ENCODE results near the gene ZNF775. TPM values are rescaled to one million over a fixed set of nuclear protein-coding genes. Genes with fewer than 3 reads are reported as not detected.

Gene ZNF775
- total and polyA plus RNA-seq, 12 donors, result 1.9 to 4.7 (median 2.9) TPM

- WGBS, 2 donors, result 0 to 1% methylated on average over 58 of the region's 58 CpGs
- H3K36me3 ChIP-seq, result peaks cover 0 to 45% (median 28%) of the 10 kb centered on the region in 9 donors
- peak overlapping the region; percentile 90 to 100 (median 98) for H3K27ac ChIP-seq
- ATAC-seq (peak; percentile 65 to 87 (median 81)), DNase-seq (peak; percentile 81 to 85)
- peak overlapping the region; percentile 74 to 99 (median 97) for H3K4me3 ChIP-seq
- peaks cover 16 to 57% (median 36%) of the 10 kb centered on the region in 9 donors for H3K4me1 ChIP-seq
- no peaks in the 10 kb centered on the region for H3K9me3 ChIP-seq
- no peaks in the 10 kb centered on the region for H3K27me3 ChIP-seq
- TF ChIP-seq CTCF (IDR thresholded peaks at IDR 0.05), result no peak
- intact Hi-C loops (cut with DNase I), result loop anchor here in 6 of 10 donors (1.0 to 10.0 kb wide), 3 partner anchors 36 to 386 kb away; a partner anchor contains a TSS
Observed at GRCh38 chr7:150368884-150369747, 10.0 kb upstream of the ZNF775 start.

GRCh38 chr7:150369748-150370501 is 9.2 kb upstream of the ZNF775 start:
- no peak for TF ChIP-seq CTCF (IDR thresholded peaks at IDR 0.05)
- Histone ChIP-seq H3K36me3 (peaks cover 0 to 53% (median 28%) of the 10 kb centered on the region in 9 donors), H3K4me3 (peak overlapping the region; percentile 74 to 99 (median 97)), H3K27me3 (no peaks in the 10 kb centered on the region), H3K4me1 (peaks cover 16 to 57% (median 38%) of the 10 kb centered on the region in 9 donors), H3K9me3 (no peaks in the 10 kb centered on the region), H3K27ac (peak overlapping the region; percentile 90 to 100 (median 98))
- ATAC-seq, result peak in 3 of 8 donors; percentile 2 to 6 (median 5)
- no peak for DNase-seq
- intact Hi-C loops (cut with DNase I), result loop anchor here in 5 of 10 donors (5.0 to 10.0 kb wide), 2 partner anchors 37 to 385 kb away; a partner anchor contains a TSS
- WGBS, 2 donors, result 32 to 33% methylated on average over 23 of the region's 23 CpGs

GRCh38 chr7:150370612-150371071 is 8.5 kb upstream of the ZNF775 start:
- Histone ChIP-seq H3K27ac (peak overlapping the region in 7 of 10 donors; percentile 35 to 99 (median 98)), H3K9me3 (no peaks in the 10 kb centered on the region), H3K36me3 (peaks cover 0 to 57% (median 28%) of the 10 kb centered on the region in 9 donors), H3K4me3 (peak overlapping the region in 3 of 10 donors; percentile 97 to 99 (median 97)), H3K4me1 (peaks cover 16 to 57% (median 38%) of the 10 kb centered on the region in 9 donors), H3K27me3 (no peaks in the 10 kb centered on the region)
- ATAC-seq (no peak), DNase-seq (no peak)
- intact Hi-C loops (cut with DNase I), result no loop called here
- 71 to 82% methylated on average over 3 of the region's 3 CpGs for WGBS, 2 donors
- no peak for TF ChIP-seq CTCF (IDR thresholded peaks at IDR 0.05)
